ENCODE results near the gene PCBP2. TPM values are rescaled to one million over a fixed set of nuclear protein-coding genes. Genes with fewer than 3 reads are reported as not detected.
A peak's percentile ranks its signal among the peaks of the same experiment; 100 is the strongest.

The PCBP2 gene
- total RNA-seq, 1 donor from 2014 or later: 417 TPM

- DNase-seq: peak; percentile 55
Observed at GRCh38 chr12:53495903-53496751, 44.2 kb downstream of the PCBP2 start.

- no peak for DNase-seq
Observed at GRCh38 chr12:53496752-53497032, 44.8 kb downstream of the PCBP2 start.

- DNase-seq: no peak
Observed at GRCh38 chr12:53497461-53497860, 45.6 kb downstream of the PCBP2 start.

- no peak for DNase-seq
Observed at GRCh38 chr12:53498235-53498630, 46.3 kb downstream of the PCBP2 start.

- peak; percentile 40 for DNase-seq
Observed at GRCh38 chr12:53499266-53500141, 47.6 kb downstream of the PCBP2 start, which contains the start of gene MAP3K12. TSS of gene MAP3K12 (minus strand) at chr12:53499458. CDS start at chr12:53487391, 12,067 bp downstream.

DNA sequence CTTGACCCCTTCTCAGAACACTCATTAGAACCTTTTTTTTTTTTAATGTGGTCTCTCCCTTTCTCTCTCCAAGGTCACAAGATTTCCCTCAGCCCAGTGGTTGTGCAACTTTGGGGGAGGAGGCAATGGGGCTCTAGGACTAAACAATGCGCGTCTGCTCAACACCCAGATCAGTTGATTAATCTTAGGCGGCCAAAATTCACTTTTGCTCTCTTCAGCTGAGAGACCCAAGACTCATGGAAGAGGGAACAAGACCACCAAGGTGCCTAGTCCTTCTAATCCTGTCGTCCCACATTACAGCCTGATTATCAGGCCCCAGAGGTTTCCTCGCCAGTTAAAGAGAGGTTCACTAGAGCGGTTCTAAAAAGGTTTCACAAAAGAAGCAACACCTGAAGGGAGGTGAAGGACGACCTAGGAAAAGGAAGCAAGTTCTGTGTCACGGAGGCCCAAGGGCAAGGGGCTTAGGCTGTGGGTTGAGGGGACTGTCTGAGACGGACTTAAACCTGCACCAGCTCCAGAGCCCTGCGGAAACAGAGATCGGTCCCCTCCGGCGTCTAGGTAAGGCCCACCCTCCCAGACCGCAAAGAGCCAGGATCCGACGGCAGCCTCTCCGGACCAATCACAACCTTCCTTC lies 48.4 kb downstream of the PCBP2 start:
- peak; percentile 34 for DNase-seq

- DNase-seq: peak; percentile 100
Observed at GRCh38 chr12:53500776-53501614, 49.1 kb downstream of the PCBP2 start, which contains the start of gene TARBP2. TSS of gene TARBP2 (plus strand) at chr12:53501283. CDS start at chr12:53501409, 126 bp downstream.

DNA sequence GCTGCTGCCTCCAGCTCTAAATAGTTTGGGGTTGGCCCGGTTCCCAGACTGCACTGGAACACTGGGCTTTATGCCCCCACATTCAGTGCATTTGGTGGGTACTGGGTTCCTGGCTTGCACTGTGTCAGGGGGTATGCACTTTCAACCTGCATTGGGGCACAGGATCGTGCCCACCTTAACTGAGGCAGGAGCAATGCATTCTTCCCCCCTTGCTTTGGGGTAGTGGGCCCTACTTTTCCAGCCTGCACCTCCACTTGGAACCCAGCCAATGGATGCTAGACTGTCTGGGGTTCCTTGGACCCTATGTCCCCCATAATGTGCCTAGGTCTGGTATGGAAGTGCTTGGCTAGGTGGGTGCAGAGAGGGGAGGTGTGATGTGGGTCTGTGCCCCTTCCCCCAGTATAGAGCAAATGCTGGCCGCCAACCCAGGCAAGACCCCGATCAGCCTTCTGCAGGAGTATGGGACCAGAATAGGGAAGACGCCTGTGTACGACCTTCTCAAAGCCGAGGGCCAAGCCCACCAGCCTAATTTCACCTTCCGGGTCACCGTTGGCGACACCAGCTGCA lies 49.8 kb downstream of the PCBP2 start:
- DNase-seq: no peak

GRCh38 chr12:53502331-53502730 lies 50.4 kb downstream of the PCBP2 start:
- DNase-seq: no peak

DNA sequence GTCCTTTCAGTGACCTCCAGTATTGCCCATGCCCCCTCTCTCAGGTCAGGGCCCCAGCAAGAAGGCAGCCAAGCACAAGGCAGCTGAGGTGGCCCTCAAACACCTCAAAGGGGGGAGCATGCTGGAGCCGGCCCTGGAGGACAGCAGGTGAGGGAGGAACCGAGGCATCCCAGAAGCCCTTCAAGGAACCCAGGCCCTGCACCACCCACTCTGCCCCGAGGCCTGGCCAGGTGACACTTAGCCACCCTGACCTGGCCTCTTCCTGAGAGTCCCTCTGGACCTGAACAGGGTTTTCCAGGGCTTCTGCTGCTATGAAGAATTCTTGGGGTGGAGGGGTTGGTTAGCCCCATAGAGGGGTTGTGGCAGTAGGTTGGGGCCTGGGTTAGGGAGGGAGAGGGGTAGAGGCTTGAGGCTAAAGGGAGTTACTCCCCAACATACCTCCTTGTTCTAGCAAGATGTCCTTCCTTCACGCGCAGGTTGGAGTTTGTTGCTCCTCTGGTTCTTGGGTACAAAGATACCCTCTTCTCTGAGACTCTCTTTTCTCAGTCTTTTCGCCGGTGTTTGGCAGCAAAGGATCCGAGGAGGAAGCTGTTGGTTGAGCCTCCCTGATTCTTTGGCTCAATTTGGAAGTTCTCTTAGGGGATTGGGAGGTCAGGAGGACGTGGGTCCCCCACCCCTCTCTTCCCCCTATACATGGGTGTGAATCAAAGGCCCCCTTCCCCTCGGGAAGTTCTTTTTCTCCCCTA lies 51.3 kb downstream of the PCBP2 start:
- DNase-seq: no peak

DNA sequence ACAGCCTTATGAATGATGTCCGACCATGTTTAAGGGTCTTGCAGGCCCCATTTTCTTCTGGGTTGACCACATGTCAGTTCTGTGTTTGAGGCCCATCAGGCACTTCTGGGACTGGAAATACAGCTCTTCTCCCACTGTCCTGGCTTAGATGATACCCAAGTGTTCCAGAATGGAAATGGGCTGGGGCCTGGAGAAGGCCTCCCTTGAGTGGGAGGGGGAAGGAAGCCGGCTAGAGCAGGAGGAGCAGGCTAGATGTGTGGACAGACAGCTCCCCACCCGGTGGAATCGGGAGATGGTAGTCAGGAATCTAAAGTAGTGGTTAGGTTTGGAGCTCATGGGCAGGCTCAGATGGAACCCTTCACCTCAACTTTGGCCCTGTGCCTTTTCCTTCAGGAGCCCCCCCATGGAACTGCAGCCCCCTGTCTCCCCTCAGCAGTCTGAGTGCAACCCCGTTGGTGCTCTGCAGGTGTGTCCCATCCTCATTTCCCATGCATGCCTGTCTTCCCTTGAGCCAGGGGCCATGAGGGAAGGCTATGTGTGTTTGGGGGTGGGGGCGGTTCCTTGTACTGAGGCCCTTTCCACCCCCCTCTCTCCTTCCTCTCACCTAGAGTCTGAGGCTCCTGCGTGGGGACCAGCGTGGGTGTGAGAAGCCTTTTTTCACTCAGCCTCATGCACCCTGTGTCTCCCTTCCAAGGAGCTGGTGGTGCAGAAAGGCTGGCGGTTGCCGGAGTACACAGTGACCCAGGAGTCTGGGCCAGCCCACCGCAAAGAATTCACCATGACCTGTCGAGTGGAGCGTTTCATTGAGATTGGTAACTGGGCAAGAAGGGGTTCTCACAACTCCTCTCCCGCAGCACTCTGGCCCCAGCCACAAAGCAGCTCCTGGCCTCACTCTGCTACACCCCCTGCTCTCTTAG lies 52.4 kb downstream of the PCBP2 start:
- no peak for DNase-seq

DNA sequence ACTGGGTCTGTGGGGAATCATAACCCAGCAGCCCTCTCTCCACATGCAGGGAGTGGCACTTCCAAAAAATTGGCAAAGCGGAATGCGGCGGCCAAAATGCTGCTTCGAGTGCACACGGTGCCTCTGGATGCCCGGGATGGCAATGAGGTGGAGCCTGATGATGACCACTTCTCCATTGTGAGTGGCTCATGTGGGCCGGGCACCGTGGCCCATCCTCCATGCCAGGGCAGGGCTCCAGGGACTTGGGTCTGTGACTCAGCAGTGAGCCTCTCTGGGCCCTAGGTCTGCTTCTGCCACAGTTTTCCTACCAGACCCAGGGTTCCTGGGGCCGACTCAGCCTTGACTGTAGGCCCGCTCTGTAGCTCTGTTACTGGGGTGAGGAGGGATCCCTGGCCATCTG lies 53.2 kb downstream of the PCBP2 start:
- DNase-seq: no peak

GRCh38 chr12:53505555-53506449 lies 53.9 kb downstream of the PCBP2 start:
- DNase-seq: no peak

- no peak for DNase-seq
Observed at GRCh38 chr12:53506450-53506785, 54.5 kb downstream of the PCBP2 start.

DNA sequence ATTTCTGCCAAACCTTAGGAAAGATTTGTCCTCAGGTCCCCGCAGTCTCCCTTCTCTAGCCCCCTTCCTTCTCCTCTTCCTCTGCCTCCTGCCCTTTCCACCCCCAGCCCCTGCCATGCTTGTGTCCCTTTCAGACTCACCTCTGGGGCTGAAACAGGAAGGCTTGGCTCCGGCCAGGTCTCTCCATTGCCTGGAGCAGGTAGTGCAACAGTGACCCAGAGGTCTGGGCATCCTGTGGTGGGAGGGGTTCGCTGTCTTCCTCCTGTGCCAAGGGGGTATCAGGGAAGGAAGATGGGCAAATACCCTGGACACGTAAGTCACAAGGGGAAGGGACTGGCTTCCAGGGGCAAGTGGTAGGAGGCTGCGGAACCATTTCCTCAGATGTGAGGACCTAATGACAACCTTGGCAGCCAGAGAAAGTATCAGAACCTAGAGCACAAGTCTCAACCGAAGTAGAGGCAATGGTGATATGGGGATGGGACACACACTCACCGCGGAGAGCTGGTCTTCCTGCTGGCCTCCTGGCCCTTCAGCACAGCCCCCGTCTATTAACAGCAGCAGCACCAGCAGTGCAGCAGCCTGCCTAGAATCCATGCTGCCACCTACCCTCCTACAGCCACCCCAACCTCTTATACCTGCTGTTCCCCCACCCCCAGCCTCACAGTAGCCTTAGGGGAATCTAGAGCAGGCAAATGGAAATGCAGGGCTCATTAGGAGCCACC lies 55.1 kb downstream of the PCBP2 start, which contains the start of gene NPFF:
Gene NPFF (minus strand): TSS at position 604 of the 722 bp plus-strand sequence. CDS start 10 bp downstream, at position 594.
- no peak for DNase-seq

GRCh38 chr12:53507603-53507885 lies 55.6 kb downstream of the PCBP2 start:
- DNase-seq: no peak

- peak; percentile 88 for DNase-seq
Observed at GRCh38 chr12:53508534-53509170, 56.8 kb downstream of the PCBP2 start.

Data from dermis blood vessel endothelial cell (primary cell).